GM23338 (cell line): ENCODE results near the gene GPC2. TPM values are rescaled to one million over a fixed set of nuclear protein-coding genes. Genes with fewer than 3 reads are reported as not detected.

Experiments used
- ATAC-seq: fragments of 200-7000 bp; cut with Tn5 transposase; 3 replicates; pipeline ENCODE4 v1.9.1; 2020
- DNase-seq: peaks from one replicate; pipeline ENCODE4 v3.0.0-alpha.2; 2015; ENCODE audit warnings: low spot score
- H2AFZ ChIP-seq: fragments of 200-600 bp; sonication (generic); 2 replicates; pipeline ENCODE4 v1.8.0; 2016; ENCODE audit warnings: antibody characterized with exemption, mild to moderate bottlenecking, moderate library complexity
- H3F3A ChIP-seq: fragments of 200-600 bp; sonication (generic); replicated peaks from 2 replicates; pipeline ENCODE4 v1.8.0; 2017; ENCODE audit warnings: antibody characterized with exemption, mixed run types, low read depth
- H3K27ac ChIP-seq: fragments of 200-600 bp; sonication (generic); 2 replicates; pipeline ENCODE4 v1.6.1; 2016; ENCODE audit warnings: low read depth
- H3K27me3 ChIP-seq: fragments of 200-600 bp; sonication (generic); 2 replicates; pipeline ENCODE4 v1.8.0; 2016; ENCODE audit warnings: mild to moderate bottlenecking, mixed run types, moderate library complexity; ENCODE audit not compliant: insufficient read depth
- H3K36me3 ChIP-seq: fragments of 200-600 bp; sonication (generic); 2 replicates; pipeline ENCODE4 v1.8.0; 2016; ENCODE audit warnings: mild to moderate bottlenecking; ENCODE audit not compliant: insufficient read depth
- H3K4me1 ChIP-seq: fragments of 200-600 bp; sonication (generic); 2 replicates; pipeline ENCODE4 v1.8.0; 2016; ENCODE audit warnings: mild to moderate bottlenecking, moderate library complexity; ENCODE audit not compliant: insufficient read depth
- H3K4me2 ChIP-seq: fragments of 200-600 bp; sonication (generic); 2 replicates; pipeline ENCODE4 v1.7.1; 2017; ENCODE audit warnings: mixed run types
- H3K4me3 ChIP-seq: fragments of 200-600 bp; sonication (generic); 2 replicates; pipeline ENCODE4 v1.6.1; 2016; ENCODE audit warnings: mixed run types
- H3K79me2 ChIP-seq: fragments of 200-600 bp; sonication (generic); replicated peaks from 2 replicates; pipeline ENCODE4 v1.8.0; 2017; ENCODE audit warnings: mild to moderate bottlenecking; ENCODE audit not compliant: insufficient read depth
- H3K9me2 ChIP-seq: fragments of 200-600 bp; sonication (generic); 2 replicates; pipeline ENCODE4 v1.8.0; 2017; ENCODE audit not compliant: insufficient read depth
- H4K20me1 ChIP-seq: fragments of 200-600 bp; sonication (generic); replicated peaks from 2 replicates; pipeline ENCODE4 v1.8.0; 2017; ENCODE audit warnings: mild to moderate bottlenecking; ENCODE audit not compliant: insufficient read depth
- H3K27ac Mint-ChIP-seq: 2 replicates; pipeline ENCODE4 v1.8.0; 2020; ENCODE audit warnings: inconsistent platforms, mild to moderate bottlenecking, moderate library complexity, mixed read lengths
- H3K27me3 Mint-ChIP-seq: 3 replicates; pipeline ENCODE4 v1.8.0; 2022; ENCODE audit warnings: low read depth, mild to moderate bottlenecking, moderate library complexity, mixed read lengths, inconsistent platforms; ENCODE audit not compliant: insufficient read depth, poor library complexity
- H3K36me3 Mint-ChIP-seq: 3 replicates; pipeline ENCODE4 v1.8.0; 2021; ENCODE audit warnings: low read depth, mild to moderate bottlenecking, inconsistent platforms, moderate library complexity, mixed read lengths
- H3K4me1 Mint-ChIP-seq: 3 replicates; pipeline ENCODE4 v1.8.0; 2020; ENCODE audit warnings: mild to moderate bottlenecking, inconsistent platforms, mixed read lengths
- H3K4me3 Mint-ChIP-seq: 3 replicates; pipeline ENCODE4 v1.8.0; 2021; ENCODE audit warnings: moderate library complexity, mild to moderate bottlenecking, inconsistent platforms, mixed read lengths
- H3K9me3 Mint-ChIP-seq: 3 replicates; pipeline ENCODE4 v1.8.0; 2020; ENCODE audit warnings: moderate library complexity, mild to moderate bottlenecking, inconsistent platforms, mixed read lengths
- CREB1 ChIP-seq: fragments of 250-450 bp; sonication (Bioruptor Pico); IDR thresholded peaks from 2 replicates; pipeline ENCODE4 v1.5.0; 2020; ENCODE audit warnings: low read depth, mild to moderate bottlenecking, moderate library complexity
- CTCF ChIP-seq, 2 experiments: fragments of 200-600 bp in 1 of 2; sonication (generic) in 1 of 2; conservative IDR thresholded peaks; 2 replicates each; pipeline versions ENCODE4 v1.5.1 to v1.6.1; 2016 to 2017; ENCODE audit warnings: antibody characterized with exemption in 2 of 2, low read depth in 2 of 2, mild to moderate bottlenecking in 2 of 2, moderate library complexity in 1 of 2
- ETS1 ChIP-seq: IDR thresholded peaks from 2 replicates; pipeline ENCODE4 v1.6.1; 2016; ENCODE audit warnings: antibody characterized with exemption
- EZH2 ChIP-seq: fragments of 200-600 bp; sonication (generic); IDR thresholded peaks from one replicate; pipeline ENCODE4 v1.8.0; 2017; ENCODE audit warnings: antibody characterized with exemption, mild to moderate bottlenecking, low read depth; ENCODE audit not compliant: unreplicated experiment
- EZH2phosphoT487 ChIP-seq: fragments of 200-600 bp; sonication (generic); IDR thresholded peaks from one replicate; pipeline ENCODE4 v1.8.1; 2018; ENCODE audit warnings: antibody characterized with exemption; ENCODE audit not compliant: unreplicated experiment
- JUNB ChIP-seq: IDR thresholded peaks from one replicate; pipeline ENCODE4 v1.6.1; 2016; ENCODE audit warnings: antibody characterized with exemption; ENCODE audit not compliant: unreplicated experiment
- NANOG ChIP-seq: IDR thresholded peaks from 2 replicates; pipeline ENCODE4 v1.6.1; 2016; ENCODE audit warnings: antibody characterized with exemption, borderline replicate concordance
- POLR2AphosphoS5 ChIP-seq: IDR thresholded peaks from 2 replicates; pipeline ENCODE4 v1.6.1; 2016; ENCODE audit warnings: antibody characterized with exemption, low read depth
- ZNF331 ChIP-seq: fragments of 250-450 bp; sonication (Bioruptor Pico); IDR thresholded peaks from 2 replicates; pipeline ENCODE4 v1.5.0; 2020; ENCODE audit warnings: low read depth, mild to moderate bottlenecking, moderate library complexity
- ZNF462 ChIP-seq: fragments of 250-450 bp; sonication (Bioruptor Pico); IDR thresholded peaks from 2 replicates; pipeline ENCODE4 v1.5.0; 2020; ENCODE audit warnings: mild to moderate bottlenecking, moderate library complexity
- polyA plus RNA-seq: library from polyadenylated mRNA; unstranded; fragments of >200 nt; fragmentation: Nextera tagmentation; extraction: Ambion mirVana; gene quantifications from 2 replicates; pipeline ENCODE4 v1.2.1, GENCODE V29; 2016
- total RNA-seq: library from RNA; depleted of rRNA; stranded (reverse); fragments of >200 nt; shearing (Covaris generic); gene quantifications from 2 replicates; pipeline ENCODE4 v1.2.3, GENCODE V29; 2014

The GPC2 gene
- total and polyA plus RNA-seq, 2 experiments from 2014 or later: 10.7 to 48.8 TPM

- H3K4me3 Mint-ChIP-seq: peak overlapping the region; percentile 83
- H3K36me3 Mint-ChIP-seq: peaks cover 45% of the 10 kb centered on the region
- peaks cover 30% of the 10 kb centered on the region for H3F3A ChIP-seq
- DNase-seq (peak; percentile 37), ATAC-seq (peak; percentile 8)
- H3K27ac ChIP-seq: peak overlapping the region; percentile 74
- H3K4me1 Mint-ChIP-seq: peaks cover 27% of the 10 kb centered on the region
- H3K9me2 ChIP-seq: no peaks in the 10 kb centered on the region
- H3K79me2 ChIP-seq: no peaks in the 10 kb centered on the region; the same call in 1 of the 2 replicates
- H3K9me3 Mint-ChIP-seq: no peaks in the 10 kb centered on the region
- H3K4me3 ChIP-seq: peak overlapping the region; percentile 97
- peak overlapping the region; percentile 64; the same call in 1 of the 2 replicates for H3K27ac Mint-ChIP-seq
- H3K27me3 ChIP-seq: no peaks in the 10 kb centered on the region
- peaks cover 8% of the 10 kb centered on the region for H4K20me1 ChIP-seq
- H3K36me3 ChIP-seq: no peaks in the 10 kb centered on the region
- TF ChIP-seq ZNF462 (no peak), CTCF (conservative IDR thresholded peaks at IDR 0.05; ENCODE audit: low read depth in 2 of 2) (no peak; a peak in 1 of 4 replicates), JUNB (no peak), CREB1 (CRISPR knock-in tag) (no peak), POLR2AphosphoS5 (no peak), EZH2phosphoT487 (no peak), ZNF331 (no peak), NANOG (no peak), ETS1 (no peak), EZH2 (no peak)
- H3K4me1 ChIP-seq: peaks cover 4% of the 10 kb centered on the region; the same call in 1 of the 2 replicates
- peaks cover 24% of the 10 kb centered on the region for H3K27me3 Mint-ChIP-seq
- peak overlapping the region; percentile 88 for H3K4me2 ChIP-seq
- H2AFZ ChIP-seq: no peak overlapping the region
Observed at GRCh38 chr7:100157334-100158228, 19.6 kb downstream of the GPC2 start.
